GM18507 (cell line): ENCODE results near the gene ACAD8.
"Not testable (repeated sequence)": the region's sequence is repeated elsewhere in the genome, so short reads cannot be mapped to it uniquely, and the experiment has no call there.

Source experiments
- DNase-seq: peaks from one replicate; pipeline ENCODE4 v3.0.0; 2011; ENCODE audit warnings: low read depth; ENCODE audit not compliant: insufficient read length; ENCODE audit errors: extremely low spot score
- FAIRE-seq: peaks from 2 replicates; lab custom pipeline; 2011; peaks lifted over from hg19 to GRCh38; lab: Jason Lieb, UNC

The ACAD8 gene

GRCh38 chr11:134282121-134283045 is 29.0 kb downstream of the ACAD8 start:
- DNase-seq (no peak), FAIRE-seq (no peak)

- FAIRE-seq (no peak), DNase-seq (no peak)
Measured at GRCh38 chr11:134283461-134284230, 30.3 kb downstream of the ACAD8 start.

GRCh38 chr11:134284349-134284748 is 31.0 kb downstream of the ACAD8 start:
- DNase-seq, FAIRE-seq: not testable (repeated sequence)

GRCh38 chr11:134287561-134287960 is 34.2 kb downstream of the ACAD8 start:
- FAIRE-seq (no peak), DNase-seq (no peak)

GRCh38 chr11:134288486-134288885 is 35.1 kb downstream of the ACAD8 start:
- FAIRE-seq = no peak
- DNase-seq = no peak

- no peak for DNase-seq
- FAIRE-seq = no peak
Measured at GRCh38 chr11:134289167-134289566, 35.8 kb downstream of the ACAD8 start.

DNA sequence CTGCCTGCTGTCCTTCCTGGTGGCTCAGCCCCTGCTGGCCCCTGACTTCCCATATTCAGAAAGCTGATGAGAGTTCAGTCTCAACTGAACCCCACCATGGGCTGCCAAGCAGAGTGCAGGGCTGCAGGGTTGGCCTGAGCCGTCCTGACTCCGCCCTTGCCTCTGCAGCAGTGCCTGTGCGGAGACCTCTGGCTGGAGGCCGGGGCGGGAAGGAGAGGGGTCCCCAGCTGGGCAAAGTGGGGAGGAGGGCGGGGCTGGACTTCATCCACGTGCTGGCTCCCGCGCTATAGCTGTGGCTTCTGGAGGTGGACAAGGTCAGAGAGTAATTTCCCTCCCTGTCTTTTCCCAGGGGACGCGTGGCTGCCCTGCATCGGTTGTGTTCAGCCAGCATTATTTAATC is 36.4 kb downstream of the ACAD8 start:
- DNase-seq = no peak
- no peak for FAIRE-seq

DNA sequence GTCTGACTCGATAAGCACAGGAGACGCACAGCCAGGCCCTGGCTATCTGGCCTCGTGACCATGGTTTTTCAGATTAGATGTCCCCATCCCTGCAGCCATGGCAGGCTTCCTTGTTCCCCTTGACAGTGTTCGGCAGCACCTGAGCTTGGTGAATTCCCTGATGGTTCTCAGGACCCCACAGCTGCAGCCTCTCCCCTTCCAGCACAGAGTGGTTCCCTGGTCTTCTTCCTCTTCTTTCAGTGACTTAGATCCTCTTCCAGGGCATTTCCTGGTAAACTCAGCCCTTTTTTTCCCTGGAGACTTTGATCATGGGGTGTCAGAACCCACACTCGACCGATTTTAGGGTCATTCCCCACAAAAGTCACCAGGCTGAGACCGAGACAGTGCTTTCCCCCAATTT is 37.3 kb downstream of the ACAD8 start:
- no peak for FAIRE-seq
- DNase-seq = no peak

DNA sequence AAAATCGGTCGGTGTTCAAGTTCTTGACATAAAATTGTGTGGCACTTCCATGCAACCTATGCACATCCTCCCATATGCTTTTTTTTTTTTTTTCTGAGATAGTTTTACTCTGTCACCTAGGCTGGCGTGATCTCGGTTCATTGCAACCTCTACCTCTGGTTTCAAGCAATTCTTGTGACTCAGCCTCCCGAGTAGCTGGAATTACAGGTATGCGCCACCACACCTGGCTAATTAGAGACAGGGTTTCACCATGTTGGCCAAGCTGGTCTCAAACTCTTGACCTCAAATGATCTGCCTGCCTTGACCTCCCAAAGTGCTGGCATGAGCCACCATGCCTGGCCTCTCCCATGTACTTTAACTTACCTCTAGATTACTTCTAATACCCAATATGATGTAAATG is 37.8 kb downstream of the ACAD8 start:
- no peak for DNase-seq
- no peak for FAIRE-seq

GRCh38 chr11:134292661-134293060 is 39.3 kb downstream of the ACAD8 start:
- DNase-seq (no peak), FAIRE-seq (no peak)

- DNase-seq = no peak
- no peak for FAIRE-seq
Measured at GRCh38 chr11:134293119-134294113, 40.0 kb downstream of the ACAD8 start.

GRCh38 chr11:134294664-134295063 is 41.3 kb downstream of the ACAD8 start:
- FAIRE-seq (no peak), DNase-seq (no peak)

GRCh38 chr11:134312223-134312622 is 58.9 kb downstream of the ACAD8 start:
- FAIRE-seq = no peak
- DNase-seq = no peak

DNA sequence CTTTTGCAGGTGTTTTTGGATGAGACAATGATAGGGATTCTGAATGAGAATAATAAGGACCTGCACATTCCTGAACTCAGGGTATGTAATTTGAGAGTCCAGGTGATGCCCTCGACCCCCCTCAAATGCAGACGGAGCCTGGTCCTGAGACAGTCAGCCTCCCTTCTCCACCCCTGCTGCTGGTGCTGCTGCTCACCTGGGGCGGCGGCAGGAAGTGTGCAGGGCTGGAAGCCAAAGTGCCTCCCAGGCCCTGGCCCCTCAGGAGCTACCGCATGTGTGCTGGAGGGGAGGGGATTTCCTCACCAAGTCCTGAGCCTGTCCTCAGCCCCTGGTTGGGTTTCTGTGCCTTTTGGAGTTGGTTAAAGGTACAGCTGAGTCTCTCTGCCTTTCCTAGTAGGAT is 59.4 kb downstream of the ACAD8 start:
- no peak for DNase-seq
- no peak for FAIRE-seq

DNA sequence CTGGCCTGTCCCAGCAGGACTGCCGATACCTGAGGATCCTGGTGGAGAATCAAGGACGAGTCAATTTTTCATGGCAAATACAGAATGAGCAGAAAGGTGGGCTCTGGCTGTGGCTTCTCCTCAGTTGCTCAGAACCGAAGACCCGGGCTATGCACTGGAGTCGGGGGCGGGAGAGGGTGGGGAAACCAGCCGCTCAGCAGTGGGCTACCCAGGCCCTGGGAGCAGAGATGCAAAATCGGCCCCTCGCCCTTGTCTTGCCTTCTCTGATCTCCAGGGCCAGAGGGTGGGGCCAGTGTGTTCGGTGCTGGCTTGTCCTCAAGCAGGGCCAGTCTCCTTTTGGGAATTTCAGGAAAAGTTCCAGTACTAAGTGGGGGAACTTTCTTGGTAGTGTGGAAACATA is 60.0 kb downstream of the ACAD8 start:
- DNase-seq = no peak
- FAIRE-seq = no peak

DNA sequence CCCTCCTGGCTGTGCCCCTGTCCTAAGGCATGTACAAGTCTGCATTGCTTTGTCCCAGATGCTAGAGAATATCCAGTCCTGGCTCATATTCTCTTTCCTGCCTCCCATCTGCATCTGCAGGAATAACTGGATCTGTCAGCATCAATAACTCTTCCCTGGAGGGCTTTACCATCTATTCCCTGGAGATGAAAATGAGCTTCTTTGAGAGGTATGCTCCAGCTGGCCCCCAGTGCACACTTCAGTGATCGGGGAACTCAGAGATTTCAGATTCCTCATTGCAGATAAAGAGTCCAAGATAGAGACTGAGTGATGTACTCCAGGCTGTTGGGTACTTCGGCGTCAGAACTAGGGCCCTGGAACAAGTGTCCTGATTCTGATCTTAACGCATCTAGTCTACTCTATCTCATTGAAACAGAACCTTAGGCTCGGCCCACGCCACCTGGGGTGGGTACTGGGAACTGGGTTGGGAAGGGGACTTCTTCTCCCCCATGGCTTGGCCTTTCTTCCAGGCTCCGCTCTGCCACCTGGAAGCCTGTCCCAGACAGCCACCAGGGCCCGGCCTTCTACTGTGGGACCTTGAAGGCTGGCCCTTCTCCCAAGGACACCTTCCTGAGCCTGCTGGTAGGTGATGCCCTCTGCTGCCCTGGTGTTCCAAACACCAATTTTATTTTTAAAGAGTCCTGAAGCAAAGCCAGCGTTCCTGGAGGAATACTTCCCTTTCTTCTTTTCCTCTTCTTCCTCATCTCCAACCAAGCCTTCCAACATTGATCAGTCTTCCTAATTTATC is 60.6 kb downstream of the ACAD8 start:
- DNase-seq = no peak
- no peak for FAIRE-seq
